Measurements from ENCODE around the gene EEPD1. TPM values are rescaled to one million over a fixed set of nuclear protein-coding genes. Genes with fewer than 3 reads are reported as not detected.

The EEPD1 gene
- total and polyA plus RNA-seq, 11 donors: 3.7 to 12.2 (median 7.7) TPM

- H3K36me3 ChIP-seq: no peaks in the 10 kb centered on the region
- intact Hi-C loops (cut with DNase I): no loop called here
- ATAC-seq: no peak
- TF ChIP-seq POLR2A (IDR thresholded peaks at IDR 0.05) (no peak), CTCF (IDR thresholded peaks at IDR 0.05) (no peak)
- peaks cover 1 to 35% (median 15%) of the 10 kb centered on the region in 12 donors for H3K4me1 ChIP-seq
- H3K27ac ChIP-seq: no peak overlapping the region
- no peak for DNase-seq
- H3K9me3 ChIP-seq: no peaks in the 10 kb centered on the region
- no peak overlapping the region for H3K4me3 ChIP-seq
- no peaks in the 10 kb centered on the region for H3K27me3 ChIP-seq
- WGBS, 4 donors: 95 to 97% (median 95%) methylated on average over 7 of the region's 7 CpGs
Observed at GRCh38 chr7:36185756-36186155, 32.7 kb downstream of the EEPD1 start.

GRCh38 chr7:36186359-36187121 lies 33.5 kb downstream of the EEPD1 start:
- H3K9me3 ChIP-seq: no peaks in the 10 kb centered on the region
- ATAC-seq: no peak
- H3K4me1 ChIP-seq: peaks cover 3 to 43% (median 21%) of the 10 kb centered on the region in 12 donors
- intact Hi-C loops (cut with DNase I): no loop called here
- 82 to 87% (median 86%) methylated on average over 6 of the region's 6 CpGs for WGBS, 4 donors
- no peak for DNase-seq
- H3K4me3 ChIP-seq: no peak overlapping the region
- no peaks in the 10 kb centered on the region for H3K27me3 ChIP-seq
- H3K27ac ChIP-seq: no peak overlapping the region
- TF ChIP-seq CTCF (IDR thresholded peaks at IDR 0.05) (no peak), POLR2A (IDR thresholded peaks at IDR 0.05) (no peak)
- H3K36me3 ChIP-seq: no peaks in the 10 kb centered on the region

- H3K27ac ChIP-seq: no peak overlapping the region
- no peak for ATAC-seq
- H3K4me3 ChIP-seq: no peak overlapping the region
- no peak for TF ChIP-seq CTCF (IDR thresholded peaks at IDR 0.05)
- TF ChIP-seq POLR2A (IDR thresholded peaks at IDR 0.05): no peak
- no peaks in the 10 kb centered on the region for H3K27me3 ChIP-seq
- peaks cover 3 to 47% (median 25%) of the 10 kb centered on the region in 12 donors for H3K4me1 ChIP-seq
- no peaks in the 10 kb centered on the region for H3K36me3 ChIP-seq
- 79 to 90% (median 80%) methylated on average over 5 of the region's 5 CpGs for WGBS, 4 donors
- DNase-seq: no peak
- intact Hi-C loops (cut with DNase I): no loop called here
- H3K9me3 ChIP-seq: no peaks in the 10 kb centered on the region
Observed at GRCh38 chr7:36188266-36188665, 35.2 kb downstream of the EEPD1 start.

GRCh38 chr7:36188906-36189305 lies 35.9 kb downstream of the EEPD1 start:
- WGBS, 4 donors: 82 to 90% (median 87%) methylated on average over 4 of the region's 4 CpGs
- TF ChIP-seq POLR2A (IDR thresholded peaks at IDR 0.05) (no peak), CTCF (IDR thresholded peaks at IDR 0.05) (no peak)
- Histone ChIP-seq H3K27me3 (no peaks in the 10 kb centered on the region), H3K4me1 (peaks cover 3 to 44% (median 26%) of the 10 kb centered on the region in 12 donors), H3K9me3 (no peaks in the 10 kb centered on the region), H3K27ac (no peak overlapping the region), H3K36me3 (no peaks in the 10 kb centered on the region), H3K4me3 (no peak overlapping the region)
- DNase-seq (no peak), ATAC-seq (no peak)
- intact Hi-C loops (cut with DNase I): no loop called here
